HG02885 (cell line): ENCODE data around the gene NR2E3.
"Not testable (repeated sequence)": the region's sequence is repeated elsewhere in the genome, so short reads cannot be mapped to it uniquely, and the experiment has no call there.

Experiments used
- ATAC-seq: cut with Tn5 transposase; IDR thresholded peaks from one replicate; pipeline ENCODE4 v1.9.1; 2021; ENCODE audit warnings: mild to moderate bottlenecking; ENCODE audit not compliant: unreplicated experiment, poor library complexity

The NR2E3 gene

DNA sequence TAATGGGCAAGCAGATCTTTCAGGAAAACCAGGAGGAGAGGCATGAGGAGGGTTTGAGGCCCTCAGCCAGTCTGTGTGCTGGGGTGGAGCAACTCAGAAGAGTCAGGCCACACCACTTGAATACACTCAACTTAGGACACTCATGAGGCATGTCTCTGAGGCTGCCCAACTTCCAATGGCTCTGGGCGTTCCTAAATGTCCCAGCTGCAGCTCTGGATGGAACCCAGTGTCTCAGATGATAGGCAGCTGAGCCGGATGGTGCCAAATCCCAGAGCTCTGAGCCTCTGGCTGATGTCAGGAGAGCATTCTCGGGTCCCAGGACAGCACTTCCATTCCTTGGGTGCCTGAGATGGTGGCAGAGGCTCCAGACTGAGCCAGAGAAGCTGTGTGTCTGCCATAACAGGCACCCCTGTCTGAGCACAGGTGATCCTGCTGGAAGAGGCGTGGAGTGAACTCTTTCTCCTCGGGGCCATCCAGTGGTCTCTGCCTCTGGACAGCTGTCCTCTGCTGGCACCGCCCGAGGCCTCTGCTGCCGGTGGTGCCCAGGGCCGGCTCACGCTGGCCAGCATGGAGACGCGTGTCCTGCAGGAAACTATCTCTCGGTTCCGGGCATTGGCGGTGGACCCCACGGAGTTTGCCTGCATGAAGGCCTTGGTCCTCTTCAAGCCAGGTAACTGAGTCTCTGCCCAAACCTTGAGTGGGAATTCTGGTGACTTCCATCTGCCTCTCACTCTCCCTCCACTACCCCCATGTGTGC, 2.8 kb downstream of the NR2E3 start:
- no peak for ATAC-seq

- no peak for ATAC-seq
These were observed 3.5 kb downstream of the NR2E3 start for GRCh38 chr15:71813723-71814470.

- ATAC-seq: no peak
These were observed 4.9 kb downstream of the NR2E3 start for GRCh38 chr15:71815301-71815700.

GRCh38 chr15:71817351-71817750, 7.0 kb downstream of the NR2E3 start:
- no peak for ATAC-seq

GRCh38 chr15:71820127-71820526, 9.8 kb downstream of the NR2E3 start:
- no peak for ATAC-seq

GRCh38 chr15:71821547-71822129, 11.3 kb downstream of the NR2E3 start:
- ATAC-seq: no peak

GRCh38 chr15:71822890-71823630, 12.7 kb downstream of the NR2E3 start:
- no peak for ATAC-seq

- ATAC-seq: no peak
These were observed 13.4 kb downstream of the NR2E3 start for GRCh38 chr15:71823801-71824200.

DNA sequence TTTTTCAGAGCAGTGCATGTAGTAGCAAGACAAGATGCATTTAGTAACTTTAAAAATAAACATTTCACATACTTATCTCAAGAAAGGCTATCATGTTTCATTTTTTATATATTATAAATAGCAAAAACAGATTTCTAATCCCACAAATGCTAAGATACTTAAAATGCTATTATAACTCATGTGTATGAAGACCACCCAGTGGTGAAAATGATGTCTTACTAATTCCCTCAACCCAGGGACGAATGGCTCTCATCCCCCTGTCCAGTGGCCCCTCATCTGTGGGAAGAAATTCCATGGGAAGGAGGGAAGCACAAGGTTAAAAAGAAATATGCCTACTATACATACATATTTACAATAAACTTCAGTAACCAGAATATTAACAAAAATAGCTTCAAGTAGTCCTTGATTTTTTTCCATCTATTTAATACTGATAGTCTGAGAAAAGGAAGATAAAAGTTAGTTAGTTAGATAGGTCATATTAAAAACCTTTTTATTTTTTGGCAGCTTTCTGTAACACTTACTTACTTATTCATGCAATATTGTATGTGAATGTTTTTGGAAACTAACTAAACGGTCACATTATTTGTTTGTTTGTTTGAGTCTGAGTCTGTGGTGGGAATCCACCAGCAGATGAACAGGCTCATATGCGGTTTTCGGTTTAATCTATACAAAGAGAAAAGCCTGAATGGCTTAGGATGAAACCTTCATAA, 14.8 kb downstream of the NR2E3 start:
- ATAC-seq: no peak

DNA sequence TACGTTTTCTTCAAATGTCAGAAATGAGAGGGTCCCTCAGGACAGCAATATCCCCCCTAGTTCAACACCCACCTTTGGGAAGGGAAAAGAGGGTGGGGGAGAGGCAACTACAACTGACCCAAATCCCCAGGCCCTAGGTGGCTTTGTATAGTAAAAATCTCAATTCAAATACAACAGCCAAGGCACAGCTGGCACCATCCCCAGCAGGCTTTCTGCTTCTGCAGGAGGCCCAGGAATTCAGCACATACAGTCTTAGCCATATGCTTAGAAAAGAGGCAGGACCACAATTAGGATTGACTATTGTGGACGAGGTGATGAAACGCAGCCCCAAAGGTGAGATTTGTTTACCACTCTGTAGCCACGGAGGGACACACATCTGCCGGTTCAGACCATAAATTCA, 15.8 kb downstream of the NR2E3 start:
- no peak for ATAC-seq

GRCh38 chr15:71830981-71831380, 20.6 kb downstream of the NR2E3 start:
- ATAC-seq: no peak

DNA sequence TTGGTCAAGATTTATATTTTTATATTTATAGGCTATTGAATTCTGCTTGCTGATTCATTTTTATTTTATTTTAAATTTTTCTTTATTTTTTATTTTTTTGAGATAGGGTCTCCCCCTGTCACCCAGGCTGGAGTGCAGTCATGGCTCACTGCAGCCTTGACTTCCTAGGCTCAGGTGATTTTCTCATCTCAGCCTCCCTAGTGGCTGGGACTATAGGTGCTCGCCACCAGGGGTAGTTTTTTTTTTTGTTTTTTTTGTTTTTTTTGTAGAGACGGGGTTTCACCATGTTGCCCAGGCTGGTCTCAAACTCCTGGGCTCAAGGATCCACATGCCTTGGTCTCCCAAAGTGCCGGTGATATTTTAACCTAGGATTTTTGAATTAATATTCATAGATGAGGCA, 31.2 kb downstream of the NR2E3 start:
- ATAC-seq: no peak

DNA sequence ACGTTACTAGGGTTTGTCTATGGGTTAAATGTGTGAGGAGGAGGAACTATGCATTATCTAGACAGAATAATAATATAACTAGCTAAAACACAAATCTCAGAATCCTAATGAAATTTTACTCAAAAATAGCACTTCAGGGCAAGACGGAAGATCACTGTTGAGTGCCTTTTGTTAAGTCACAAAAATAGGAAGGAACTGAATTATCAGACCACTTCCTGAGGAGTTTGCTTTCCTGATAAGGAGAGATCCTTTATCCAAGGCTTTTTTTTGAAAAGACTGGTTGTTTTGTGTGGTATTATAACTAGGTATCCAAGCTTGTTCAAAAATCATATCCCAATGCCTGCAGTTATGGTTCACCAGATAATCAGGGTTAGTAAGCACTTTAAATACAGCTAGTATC, 34.6 kb downstream of the NR2E3 start:
- no peak for ATAC-seq

- ATAC-seq: no peak
These were observed 43.2 kb downstream of the NR2E3 start for GRCh38 chr15:71853543-71853942.

DNA sequence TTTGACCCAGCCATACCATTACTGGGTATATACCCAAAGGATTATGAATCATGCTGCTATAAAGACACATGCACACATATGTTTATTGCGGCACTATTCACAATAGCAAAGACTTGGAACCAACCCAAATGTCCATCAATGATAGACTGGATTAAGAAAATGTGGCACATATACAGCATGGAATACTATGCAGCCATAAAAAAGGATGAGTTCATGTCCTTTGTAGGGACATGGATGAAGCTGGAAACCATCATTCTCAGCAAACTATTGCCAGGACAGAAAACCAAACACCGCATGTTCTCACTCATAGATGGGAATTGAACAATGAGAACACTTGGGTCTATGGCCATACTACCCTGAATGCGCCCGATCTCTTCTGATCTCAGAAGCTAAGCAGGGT, 47.9 kb downstream of the NR2E3 start:
- not testable (repeated sequence) for ATAC-seq
